Ishikawa (cell line): ENCODE data around the gene CIAO2A.

Experiments used
- CEBPB ChIP-seq: IDR thresholded peaks from 2 replicates; pipeline ENCODE4 v1.6.1; 2012
- CREB1 ChIP-seq: IDR thresholded peaks from 2 replicates; pipeline ENCODE4 v1.6.1; 2012; ENCODE audit warnings: low read depth
- EGR1 ChIP-seq: IDR thresholded peaks from 2 replicates; pipeline ENCODE4 v1.6.1; 2012
- EP300 ChIP-seq: IDR thresholded peaks from 2 replicates; pipeline ENCODE4 v1.6.1; 2012; ENCODE audit warnings: borderline replicate concordance
- FOXM1 ChIP-seq: IDR thresholded peaks from 2 replicates; pipeline ENCODE4 v1.6.1; 2012; ENCODE audit warnings: low read depth, borderline replicate concordance
- MAX ChIP-seq: IDR thresholded peaks from 2 replicates; pipeline ENCODE4 v1.6.1; 2012
- NFIC ChIP-seq: IDR thresholded peaks from 2 replicates; pipeline ENCODE4 v1.6.1; 2012
- RAD21 ChIP-seq: IDR thresholded peaks from 2 replicates; pipeline ENCODE4 v1.6.1; 2012; ENCODE audit warnings: low read depth
- REST ChIP-seq: IDR thresholded peaks from 2 replicates; pipeline ENCODE4 v1.6.1; 2012; ENCODE audit warnings: low read depth, mild to moderate bottlenecking
- TAF1 ChIP-seq: IDR thresholded peaks from 2 replicates; pipeline ENCODE4 v1.6.1; 2012; ENCODE audit warnings: low read depth, mild to moderate bottlenecking
- TCF12 ChIP-seq: IDR thresholded peaks from 2 replicates; pipeline ENCODE4 v1.6.1; 2012; ENCODE audit warnings: low read depth
- TEAD4 ChIP-seq: IDR thresholded peaks from 2 replicates; pipeline ENCODE4 v1.6.1; 2012
- USF1 ChIP-seq: IDR thresholded peaks from 2 replicates; pipeline ENCODE4 v1.6.1; 2012
- YY1 ChIP-seq: IDR thresholded peaks from 2 replicates; pipeline ENCODE4 v1.6.1; 2012; ENCODE audit warnings: low read depth
- ZBTB7A ChIP-seq: IDR thresholded peaks from 2 replicates; pipeline ENCODE4 v1.6.1; 2012; ENCODE audit warnings: low read depth

Gene CIAO2A

GRCh38 chr15:64038878-64039610 is 54.6 kb downstream of the CIAO2A start:
- TF ChIP-seq REST: no peak
- no peak for TF ChIP-seq EGR1
- TF ChIP-seq TCF12: no peak
- no peak for TF ChIP-seq CREB1
- TF ChIP-seq MAX: no peak
- no peak for TF ChIP-seq RAD21

GRCh38 chr15:64037966-64038365 is 55.7 kb downstream of the CIAO2A start:
- no peak for TF ChIP-seq EGR1
- no peak for TF ChIP-seq EP300
- TF ChIP-seq REST: no peak
- no peak for TF ChIP-seq CEBPB
- no peak for TF ChIP-seq NFIC
- no peak for TF ChIP-seq TCF12
- TF ChIP-seq FOXM1: no peak

GRCh38 chr15:64037116-64037515 is 56.5 kb downstream of the CIAO2A start:
- TF ChIP-seq TEAD4 (no peak), MAX (no peak), CEBPB (no peak), USF1 (no peak), FOXM1 (no peak), TAF1 (no peak), EGR1 (no peak), CREB1 (no peak), ZBTB7A (no peak), NFIC (no peak), YY1 (no peak), REST (no peak), TCF12 (no peak), RAD21 (no peak), EP300 (no peak)

- TF ChIP-seq EGR1 (no peak), YY1 (no peak), TAF1 (no peak), EP300 (no peak), REST (no peak), MAX (no peak), RAD21 (no peak), CREB1 (no peak), TCF12 (no peak), FOXM1 (no peak), TEAD4 (no peak), NFIC (no peak)
Observed at GRCh38 chr15:64035525-64035924, 58.1 kb downstream of the CIAO2A start.
